Measurements from ENCODE around the gene TAOK1. TPM values are rescaled to one million over a fixed set of nuclear protein-coding genes. Genes with fewer than 3 reads are reported as not detected.

The TAOK1 gene
- total RNA-seq, 1 donor from 2014 or later: 100 TPM

- Mint-ChIP-seq H3K4me3 (ENCODE audit: unreplicated experiment) (no peak overlapping the region), H3K36me3 (ENCODE audit: low read depth, unreplicated experiment) (peaks cover 19% of the 10 kb centered on the region), H3K4me1 (ENCODE audit: low read depth, unreplicated experiment) (peaks cover 4% of the 10 kb centered on the region), H3K27me3 (ENCODE audit: low read depth, unreplicated experiment) (peaks cover 2% of the 10 kb centered on the region), H3K9me3 (ENCODE audit: unreplicated experiment) (no peaks in the 10 kb centered on the region), H3K27ac (ENCODE audit: unreplicated experiment) (no peak overlapping the region)
- H3K79me2 ChIP-seq (ENCODE audit: insufficient read depth, low read length): no peaks in the 10 kb centered on the region
- no peak overlapping the region for H3K9ac ChIP-seq (ENCODE audit: low read length)
- H3K9me3 ChIP-seq (ENCODE audit: insufficient read depth, low read depth, low read length): no peaks in the 10 kb centered on the region
- DNase-seq (ENCODE audit: low read depth) (no peak), FAIRE-seq (no peak)
- H3K27me3 ChIP-seq (ENCODE audit: insufficient read depth, low read length): no peaks in the 10 kb centered on the region
- TF ChIP-seq CTCF (IDR thresholded peaks at IDR 0.05; ENCODE audit: insufficient read depth, low read depth, low read length) (no peak), EZH2 (IDR thresholded peaks at IDR 0.05; ENCODE audit: insufficient read depth, low read length) (no peak)
- peaks cover 37% of the 10 kb centered on the region for H4K20me1 ChIP-seq (ENCODE audit: insufficient read depth, low read length)
- H3K27ac ChIP-seq (ENCODE audit: low read depth, low read length): no peak overlapping the region
- H3K4me3 ChIP-seq (ENCODE audit: insufficient read depth, low read depth, low read length): no peak overlapping the region
- no peak overlapping the region for H2AFZ ChIP-seq (ENCODE audit: low read depth, low read length)
- no peak overlapping the region for H3K4me2 ChIP-seq (ENCODE audit: low read length)
- peaks cover 2% of the 10 kb centered on the region for H3K36me3 ChIP-seq (ENCODE audit: insufficient read depth, low read length)
- peaks cover 15% of the 10 kb centered on the region for H3K4me1 ChIP-seq (ENCODE audit: insufficient read depth, low read length)
Measured at GRCh38 chr17:29574732-29575510, 184.8 kb downstream of the TAOK1 start.

GRCh38 chr17:29575511-29576213 is 185.5 kb downstream of the TAOK1 start:
- Histone ChIP-seq H3K4me2 (ENCODE audit: low read length) (no peak overlapping the region), H2AFZ (ENCODE audit: low read depth, low read length) (no peak overlapping the region), H3K9ac (ENCODE audit: low read length) (no peak overlapping the region), H3K79me2 (ENCODE audit: insufficient read depth, low read length) (no peaks in the 10 kb centered on the region), H3K27me3 (ENCODE audit: insufficient read depth, low read length) (no peaks in the 10 kb centered on the region), H3K27ac (ENCODE audit: low read depth, low read length) (no peak overlapping the region), H3K36me3 (ENCODE audit: insufficient read depth, low read length) (peaks cover 2% of the 10 kb centered on the region), H3K4me3 (ENCODE audit: insufficient read depth, low read depth, low read length) (no peak overlapping the region), H3K4me1 (ENCODE audit: insufficient read depth, low read length) (peaks cover 15% of the 10 kb centered on the region), H4K20me1 (ENCODE audit: insufficient read depth, low read length) (peaks cover 40% of the 10 kb centered on the region), H3K9me3 (ENCODE audit: insufficient read depth, low read depth, low read length) (no peaks in the 10 kb centered on the region)
- TF ChIP-seq CTCF (IDR thresholded peaks at IDR 0.05; ENCODE audit: insufficient read depth, low read depth, low read length): no peak
- Mint-ChIP-seq H3K27me3 (ENCODE audit: low read depth, unreplicated experiment) (peaks cover under 1% of the 10 kb centered on the region), H3K4me3 (ENCODE audit: unreplicated experiment) (no peak overlapping the region), H3K27ac (ENCODE audit: unreplicated experiment) (no peak overlapping the region), H3K36me3 (ENCODE audit: low read depth, unreplicated experiment) (peaks cover 16% of the 10 kb centered on the region), H3K4me1 (ENCODE audit: low read depth, unreplicated experiment) (peaks cover 4% of the 10 kb centered on the region), H3K9me3 (ENCODE audit: unreplicated experiment) (no peaks in the 10 kb centered on the region)
- FAIRE-seq (no peak), DNase-seq (ENCODE audit: low read depth) (no peak)

All from astrocyte (in vitro differentiated cells and primary cell).